Stimulated activated CD4-positive, alpha-beta T cell treated with anti-CD3 and anti-CD28 coated beads, Interleukin-1b, Interleukin-23, amount 100 ng/mL, for 48 hours (primary cell): Measurements from ENCODE around the gene SPRY2.
"Not testable (repeated sequence)": the region's sequence is repeated elsewhere in the genome, so short reads cannot be mapped to it uniquely, and the experiment has no call there.

Source experiments
- DNase-seq: peaks from one replicate; pipeline ENCODE4 v3.0.0-alpha.2; 2020

SPRY2 gene

GRCh38 chr13:80341101-80341755 lies at the start of gene SPRY2:
Gene SPRY2 (minus strand): TSS chr13:80341126. CDS start chr13:80337705, 3,421 bp downstream.
- DNase-seq: peak; percentile 43

GRCh38 chr13:80390338-80390737 lies 49.4 kb upstream of the SPRY2 start:
- DNase-seq: no peak

DNA sequence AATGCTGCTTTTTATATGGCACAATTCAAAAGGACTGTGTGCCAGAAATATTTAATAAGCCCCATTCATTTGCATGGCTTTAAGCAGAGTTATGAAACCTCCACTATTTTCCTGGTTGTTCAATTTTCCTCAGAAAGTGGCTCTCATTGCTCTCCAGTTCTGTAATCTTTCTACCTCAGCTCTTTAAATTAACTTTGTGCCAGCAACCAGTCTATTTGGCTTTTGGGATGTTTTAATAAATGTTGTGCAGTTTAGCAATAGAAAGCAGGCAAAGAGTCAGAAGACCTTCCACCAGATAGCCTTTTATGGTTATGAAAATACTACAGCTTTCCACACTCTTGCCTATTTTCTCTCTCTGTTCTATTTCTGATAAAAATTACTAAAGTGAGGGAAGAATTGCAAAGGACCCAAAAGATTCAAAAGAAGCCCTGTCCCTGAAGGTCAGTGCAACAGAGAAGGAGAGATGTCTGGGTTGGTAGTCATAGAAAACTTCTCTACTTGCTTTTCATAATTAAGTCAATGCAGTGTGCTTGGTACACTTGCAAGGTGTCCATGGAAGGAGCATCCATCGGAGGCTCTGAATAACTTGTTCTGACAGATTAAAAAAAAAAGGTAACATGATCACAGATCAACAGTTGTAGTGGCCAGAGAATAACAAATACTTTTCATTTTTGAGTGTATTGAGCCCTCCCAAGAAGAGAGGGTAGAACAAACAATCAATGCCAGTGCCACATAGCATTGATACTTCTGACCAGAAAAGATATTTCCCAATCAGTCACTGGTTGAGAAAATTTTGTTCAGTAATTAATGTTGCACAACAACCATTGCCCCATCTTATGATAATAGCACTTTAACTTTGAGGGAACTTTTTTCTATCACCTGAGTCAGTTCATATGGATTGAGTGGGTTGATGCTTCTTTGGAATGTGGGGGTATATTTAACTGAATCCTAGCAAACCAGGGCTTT lies 48.4 kb upstream of the SPRY2 start:
- no peak for DNase-seq

GRCh38 chr13:80388506-80388905 lies 47.6 kb upstream of the SPRY2 start:
- no peak for DNase-seq

DNA sequence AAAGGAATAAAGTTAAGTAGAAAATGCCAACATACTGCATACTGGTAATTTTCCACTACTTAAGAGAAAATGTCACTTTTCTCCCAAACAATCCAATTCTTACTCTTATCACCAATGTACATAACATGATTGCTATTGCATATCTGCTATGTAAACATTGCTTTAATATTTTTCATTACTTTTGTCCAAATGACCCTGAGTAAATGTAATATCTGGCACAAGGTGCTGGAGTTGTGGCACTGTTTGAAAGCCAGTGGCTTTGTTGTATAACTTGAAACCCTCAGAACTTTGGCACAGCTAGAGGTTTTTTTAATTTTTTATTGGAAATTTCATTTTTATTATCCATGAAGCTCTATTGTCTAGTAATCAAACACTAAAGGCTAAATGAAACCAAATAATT lies 45.7 kb upstream of the SPRY2 start:
- DNase-seq: no peak

GRCh38 chr13:80386002-80386401 lies 45.1 kb upstream of the SPRY2 start:
- DNase-seq: no peak

- no peak for DNase-seq
Measured at GRCh38 chr13:80382576-80382975, 41.6 kb upstream of the SPRY2 start.

DNA sequence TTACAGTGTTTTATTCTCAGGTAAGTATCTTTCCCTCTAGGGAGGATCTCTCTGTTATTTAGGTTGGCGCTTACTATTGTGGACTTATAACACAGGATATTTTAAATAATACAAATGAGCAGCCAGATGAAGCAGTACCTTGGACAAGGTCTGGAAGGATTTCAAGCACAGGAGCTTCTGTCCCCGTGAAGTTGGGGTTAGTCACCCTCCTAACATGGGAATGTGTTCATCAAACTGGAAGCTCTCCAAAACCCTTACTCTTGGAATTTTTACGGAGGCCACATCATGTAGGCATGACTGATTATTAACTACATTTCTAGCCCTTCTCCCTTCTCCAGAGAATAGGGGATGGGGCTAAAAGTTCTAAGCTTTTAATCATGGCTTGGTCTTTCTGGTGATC lies 38.3 kb upstream of the SPRY2 start:
- no peak for DNase-seq

- DNase-seq: no peak
Measured at GRCh38 chr13:80376554-80376953, 35.6 kb upstream of the SPRY2 start.

GRCh38 chr13:80374901-80375300 lies 34.0 kb upstream of the SPRY2 start:
- no peak for DNase-seq

GRCh38 chr13:80374444-80374843 lies 33.5 kb upstream of the SPRY2 start:
- no peak for DNase-seq

- no peak for DNase-seq
Measured at GRCh38 chr13:80371840-80372509, 31.0 kb upstream of the SPRY2 start.

DNA sequence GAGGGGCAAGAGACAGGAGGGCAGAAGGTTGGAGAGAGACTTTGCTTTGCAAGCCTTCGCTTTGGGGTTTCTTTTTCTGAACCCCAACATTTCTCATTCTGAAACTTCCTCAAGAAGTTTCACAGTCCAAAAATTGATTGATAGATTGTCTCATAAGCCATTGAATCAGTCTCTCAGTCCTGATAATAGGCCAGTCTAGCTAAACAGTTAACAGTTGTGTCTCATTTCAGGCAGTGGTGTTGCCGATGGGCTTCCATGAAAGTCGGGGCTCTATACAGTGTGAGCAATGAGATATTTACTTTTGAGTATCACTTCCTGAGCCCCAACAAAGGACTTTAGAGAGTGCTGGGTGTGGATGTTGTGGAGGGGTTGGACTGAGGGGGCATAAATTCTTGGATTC lies 26.5 kb upstream of the SPRY2 start:
- no peak for DNase-seq

- DNase-seq: no peak
Measured at GRCh38 chr13:80363890-80364503, 23.1 kb upstream of the SPRY2 start.

DNA sequence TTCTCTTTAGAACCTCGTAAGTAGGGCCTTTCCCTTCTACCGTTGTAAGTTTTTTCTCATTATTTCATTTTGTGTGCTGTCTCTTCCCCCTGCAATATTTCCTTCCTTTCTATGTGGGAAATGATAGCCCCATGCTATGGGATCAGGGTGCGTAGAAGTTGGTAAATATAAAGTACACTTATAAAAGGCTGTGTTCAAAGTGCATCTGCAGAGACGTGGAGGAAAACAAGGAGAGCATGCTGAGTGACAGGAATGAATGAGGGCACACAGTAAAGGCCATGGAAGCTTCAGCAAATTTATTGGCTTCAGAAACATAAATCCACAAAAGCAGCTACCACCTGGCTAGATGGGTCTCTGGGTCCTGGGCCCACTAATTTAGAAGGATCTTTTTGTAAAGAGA lies 21.6 kb upstream of the SPRY2 start:
- no peak for DNase-seq

DNA sequence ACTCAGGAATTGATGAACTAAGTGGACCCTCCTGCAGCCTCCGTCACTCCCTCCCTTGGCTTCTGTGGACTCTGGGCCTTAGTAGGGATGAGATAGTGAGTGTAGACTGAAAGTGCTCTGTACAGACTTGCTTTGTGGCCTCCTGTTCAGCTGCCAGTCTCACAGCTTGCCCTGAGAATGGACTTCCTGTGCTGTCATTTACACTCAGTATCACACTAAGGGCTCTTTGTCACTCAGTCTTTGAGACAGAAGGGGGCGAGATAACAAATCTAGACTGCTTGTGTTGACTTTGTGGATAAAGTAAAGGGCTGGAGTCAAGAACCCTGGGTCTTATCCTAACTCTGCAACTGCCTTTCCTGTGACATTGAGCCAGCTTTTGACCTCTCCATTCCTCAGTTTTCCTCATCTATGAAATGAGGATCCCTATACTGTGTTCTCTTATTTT lies 21.0 kb upstream of the SPRY2 start:
- DNase-seq: no peak

DNA sequence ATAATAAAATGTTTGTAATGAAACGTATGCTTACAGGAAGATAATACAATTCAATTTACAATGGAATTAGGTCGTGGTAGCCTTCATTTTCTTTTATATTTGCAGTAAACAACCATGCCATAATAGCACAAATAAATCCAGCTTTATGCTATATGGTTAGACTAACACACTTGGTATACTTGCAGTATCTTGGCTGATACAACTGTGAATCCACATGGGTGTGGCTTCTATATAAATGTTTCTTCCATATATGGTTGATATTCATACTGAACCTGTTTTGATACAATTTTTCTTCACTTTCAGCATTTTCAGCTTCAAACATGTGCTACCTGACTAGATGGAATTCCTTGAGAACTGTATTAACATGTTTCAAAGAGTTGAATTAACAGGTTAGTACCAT lies 20.4 kb upstream of the SPRY2 start:
- no peak for DNase-seq

DNA sequence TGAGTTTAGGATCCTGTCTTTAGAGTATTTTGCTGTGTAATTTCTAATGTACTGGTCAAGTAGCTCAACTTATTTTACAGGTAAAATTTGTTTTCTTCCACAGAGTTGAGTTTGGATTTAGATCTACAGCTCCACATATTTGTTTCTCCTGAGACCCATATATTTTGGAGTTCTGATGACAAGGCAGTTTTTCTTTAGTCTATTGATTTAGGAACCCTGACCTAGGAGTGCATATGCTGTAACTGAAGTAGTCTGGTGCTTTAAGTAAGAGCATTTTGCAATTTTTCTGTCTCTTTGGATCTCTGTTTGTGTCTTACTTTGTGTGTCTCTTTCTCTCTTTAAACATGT lies 19.5 kb upstream of the SPRY2 start:
- no peak for DNase-seq

- no peak for DNase-seq
Measured at GRCh38 chr13:80359778-80360452, 19.0 kb upstream of the SPRY2 start.

- no peak for DNase-seq
Measured at GRCh38 chr13:80359414-80359777, 18.5 kb upstream of the SPRY2 start.

- DNase-seq: not testable (repeated sequence)
Measured at GRCh38 chr13:80355496-80356094, 14.7 kb upstream of the SPRY2 start.

- DNase-seq: no peak
Measured at GRCh38 chr13:80348750-80349149, 7.8 kb upstream of the SPRY2 start.
